ENCODE results near the gene C9orf85.

C9orf85 gene

DNA sequence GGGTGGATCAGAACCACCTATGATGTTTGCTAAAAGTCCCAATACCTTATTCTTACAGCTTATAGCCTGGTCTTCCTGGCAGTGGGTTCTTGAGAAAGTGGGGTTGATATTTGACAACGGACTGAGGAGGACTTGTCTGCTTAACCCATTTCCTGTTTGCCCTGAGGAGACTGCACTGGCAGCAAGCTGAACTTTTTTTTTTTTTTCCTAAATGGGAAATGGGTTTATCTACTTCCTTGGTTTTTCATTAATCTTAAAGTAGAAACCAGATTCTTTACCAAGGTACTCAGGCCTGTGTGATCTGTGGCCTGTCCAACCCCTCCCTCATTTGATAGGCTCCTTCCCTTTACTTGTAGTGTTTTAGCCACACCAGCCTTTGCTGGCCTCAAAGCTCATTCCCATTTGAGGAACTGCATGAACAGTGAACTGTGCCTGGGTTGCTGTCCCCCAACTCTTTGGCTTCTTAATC lies 101.9 kb downstream of the C9orf85 start:
- no peak for DNase-seq

DNA sequence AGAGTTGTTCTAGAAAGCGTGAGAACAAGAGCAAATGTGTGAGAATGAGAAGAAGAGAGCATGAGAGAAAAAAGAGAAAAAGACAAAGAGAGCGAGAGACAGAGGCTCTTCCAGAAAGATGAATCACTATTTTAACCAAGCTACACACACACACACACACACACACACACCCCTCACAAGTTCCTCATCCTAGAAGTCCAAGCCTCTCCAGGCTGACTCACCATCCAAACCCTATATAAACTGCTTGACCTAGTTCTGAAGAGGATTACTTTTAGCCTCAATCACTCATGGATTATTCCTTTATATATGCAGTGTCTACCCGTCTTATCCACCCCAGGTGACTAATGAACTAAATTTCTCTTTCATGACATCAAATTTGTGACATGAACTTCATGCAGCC lies 111.4 kb downstream of the C9orf85 start:
- no peak for DNase-seq
